HCT116 (cell line): ENCODE results near the gene RPL28. TPM values are rescaled to one million over a fixed set of nuclear protein-coding genes. Genes with fewer than 3 reads are reported as not detected.
A peak's percentile ranks its signal among the peaks of the same experiment; 100 is the strongest.

Experiments used
- ATAC-seq: fragments of 200-7000 bp; cut with Tn5 transposase; 2 replicates; pipeline ENCODE4 v1.9.1; 2020; ENCODE audit warnings: mild to moderate bottlenecking, moderate library complexity
- BruUV-seq: library from RNA; stranded (reverse); fragments of 400-500 nt; replicated peaks from 2 replicates; lab custom pipeline; 2021; lab: Mats Ljungman, UMichigan
- CTCF ChIA-PET: fragments of 300-600 bp; sonication (Branson Sonifier 250); formaldehyde crosslinking; loops from one replicate; lab custom pipeline; 2021; ENCODE audit warnings: antibody characterized with exemption; lab: Charles Lee
- POLR2A ChIA-PET: fragments of 300-600, 350-600 bp; sonication (Branson Sonifier 250); formaldehyde crosslinking; loops from one replicate; lab custom pipeline; 2021; ENCODE audit warnings: antibody characterized with exemption; lab: Charles Lee
- RAD21 ChIA-PET, 2 experiments: fragments of 300-600 bp; sonication (Branson Sonifier 250); formaldehyde crosslinking; loops; one replicate each; lab custom pipeline; 2023; ENCODE audit warnings: low total read pairs in 2 of 2; ENCODE audit not compliant: uncharacterized antibody in 2 of 2, unreplicated experiment in 2 of 2, low non-redundant PET in 1 of 2; lab: Charles Lee
- DNase-seq: peaks from one replicate; pipeline ENCODE4 v3.0.0-alpha.2; 2010; ENCODE audit warnings: low read depth, low spot score
- H2AFZ ChIP-seq: fragments of 200-600 bp; shearing (Covaris generic), sonication (generic); 2 replicates; pipeline ENCODE4 v1.6.1; 2017; ENCODE audit warnings: low read depth, mixed run types, mixed read lengths, antibody characterized with exemption, low read length; ENCODE audit not compliant: poor library complexity, severe bottlenecking
- H3K27ac ChIP-seq: 2 replicates; pipeline ENCODE4 v1.5.1; 2012; ENCODE audit warnings: low read depth, low read length
- H3K27me3 ChIP-seq: fragments of 200-600 bp; sonication (generic); 2 replicates; pipeline ENCODE4 v1.6.1; 2016; ENCODE audit warnings: mixed run types, low read length, mixed read lengths; ENCODE audit not compliant: insufficient read depth
- H3K36me3 ChIP-seq, 2 experiments: fragments of 200-500 bp in 1 of 2; fragments of 200-600 bp in 1 of 2; sonication (Bioruptor generic) in 1 of 2; sonication (generic) in 1 of 2; 2 replicates each; pipeline versions ENCODE4 v1.5.1 to v1.6.1; 2014 to 2016; ENCODE audit warnings: low read length in 2 of 2, inconsistent platforms in 1 of 2, mixed read lengths in 1 of 2, mixed run types in 1 of 2; ENCODE audit not compliant: insufficient read depth in 2 of 2, control insufficient read depth in 1 of 2
- H3K4me1 ChIP-seq, 2 experiments: fragments of 200-600 bp in 1 of 2; sonication (generic) in 1 of 2; 2 replicates each; pipeline versions ENCODE4 v1.5.1 to v1.6.1; 2012 to 2017; ENCODE audit warnings: low read length in 2 of 2, inconsistent platforms in 1 of 2, mild to moderate bottlenecking in 1 of 2, mixed read lengths in 1 of 2, mixed run types in 1 of 2, moderate library complexity in 1 of 2; ENCODE audit not compliant: insufficient read depth in 2 of 2, control insufficient read depth in 1 of 2
- H3K4me2 ChIP-seq: fragments of 200-600 bp; sonication (generic); 2 replicates; pipeline ENCODE4 v1.6.1; 2017; ENCODE audit warnings: mixed run types, low read length, mixed read lengths
- H3K4me3 ChIP-seq, 2 experiments: fragments of 200-600 bp in 1 of 2; sonication (generic) in 1 of 2; replicated peaks in 1 of 2; 2 replicates each; pipeline ENCODE4 v1.5.1; 2011 to 2016; ENCODE audit warnings: low read length in 2 of 2, control low read depth in 1 of 2, low read depth in 1 of 2, mild to moderate bottlenecking in 1 of 2, mixed read lengths in 1 of 2, mixed run types in 1 of 2
- H3K79me2 ChIP-seq: fragments of 200-600 bp; sonication (generic); 2 replicates; pipeline ENCODE4 v1.6.1; 2017; ENCODE audit warnings: mild to moderate bottlenecking, mixed run types, low read length, moderate library complexity, mixed read lengths; ENCODE audit not compliant: insufficient read depth
- H3K9ac ChIP-seq: fragments of 200-600 bp; sonication (generic); 2 replicates; pipeline ENCODE4 v1.6.1; 2016; ENCODE audit warnings: low read length, mixed read lengths
- H3K9me2 ChIP-seq: fragments of 200-600 bp; sonication (generic), shearing (Covaris generic); 2 replicates; pipeline ENCODE4 v1.6.1; 2017; ENCODE audit warnings: mixed run types, mild to moderate bottlenecking, moderate library complexity; ENCODE audit not compliant: insufficient read depth
- H3K9me3 ChIP-seq, 2 experiments: fragments of 200-500 bp in 1 of 2; fragments of 200-600 bp in 1 of 2; sonication (Bioruptor generic) in 1 of 2; sonication (generic) in 1 of 2; 2 replicates each; pipeline ENCODE4 v1.6.1; 2014 to 2017; ENCODE audit warnings: low read length in 2 of 2, mixed read lengths in 2 of 2, inconsistent platforms in 1 of 2, low read depth in 1 of 2, mild to moderate bottlenecking in 1 of 2, mixed run types in 1 of 2, moderate library complexity in 1 of 2; ENCODE audit not compliant: control insufficient read depth in 1 of 2, insufficient read depth in 1 of 2
- H4K20me1 ChIP-seq: fragments of 200-600 bp; sonication (generic), shearing (Covaris generic); 2 replicates; pipeline ENCODE4 v1.6.1; 2017; ENCODE audit warnings: mixed run types, mild to moderate bottlenecking, moderate library complexity; ENCODE audit not compliant: insufficient read depth
- ELF1 ChIP-seq: IDR thresholded peaks from 2 replicates; pipeline ENCODE4 v1.6.1; 2012; ENCODE audit warnings: low read depth, borderline replicate concordance
- EZH2phosphoT487 ChIP-seq: fragments of 200-600 bp; IDR thresholded peaks from 2 replicates; pipeline ENCODE4 v1.6.1; 2018; ENCODE audit warnings: antibody characterized with exemption, borderline replicate concordance
- POLR2AphosphoS5 ChIP-seq: IDR thresholded peaks from 2 replicates; pipeline ENCODE4 v1.6.1; 2011; ENCODE audit warnings: mild to moderate bottlenecking, low read depth, low read length, moderate library complexity
- intact Hi-C: fragments of 100-400 bp; cut with micrococcal nuclease; formaldehyde crosslinking; loops from 2 replicates; pipeline ENCODE4 v1.10.0; 2022
- total RNA-seq: library from RNA; stranded (reverse); gene quantifications from one replicate; pipeline ENCODE4 v1.2.1, GENCODE V29; 2021; ENCODE audit not compliant: unreplicated experiment
- TF ChIP-seq, protein P1 (sequence below): IDR thresholded peaks from 2 replicates; pipeline ENCODE4 v1.6.1; 2011; ENCODE audit warnings: mild to moderate bottlenecking, low read length, moderate library complexity; ENCODE audit not compliant: insufficient replicate concordance; ENCODE audit errors: extremely low read depth

Gene RPL28
- total RNA-seq, 1 experiment from 2014 or later = 3,050 TPM

DNA sequence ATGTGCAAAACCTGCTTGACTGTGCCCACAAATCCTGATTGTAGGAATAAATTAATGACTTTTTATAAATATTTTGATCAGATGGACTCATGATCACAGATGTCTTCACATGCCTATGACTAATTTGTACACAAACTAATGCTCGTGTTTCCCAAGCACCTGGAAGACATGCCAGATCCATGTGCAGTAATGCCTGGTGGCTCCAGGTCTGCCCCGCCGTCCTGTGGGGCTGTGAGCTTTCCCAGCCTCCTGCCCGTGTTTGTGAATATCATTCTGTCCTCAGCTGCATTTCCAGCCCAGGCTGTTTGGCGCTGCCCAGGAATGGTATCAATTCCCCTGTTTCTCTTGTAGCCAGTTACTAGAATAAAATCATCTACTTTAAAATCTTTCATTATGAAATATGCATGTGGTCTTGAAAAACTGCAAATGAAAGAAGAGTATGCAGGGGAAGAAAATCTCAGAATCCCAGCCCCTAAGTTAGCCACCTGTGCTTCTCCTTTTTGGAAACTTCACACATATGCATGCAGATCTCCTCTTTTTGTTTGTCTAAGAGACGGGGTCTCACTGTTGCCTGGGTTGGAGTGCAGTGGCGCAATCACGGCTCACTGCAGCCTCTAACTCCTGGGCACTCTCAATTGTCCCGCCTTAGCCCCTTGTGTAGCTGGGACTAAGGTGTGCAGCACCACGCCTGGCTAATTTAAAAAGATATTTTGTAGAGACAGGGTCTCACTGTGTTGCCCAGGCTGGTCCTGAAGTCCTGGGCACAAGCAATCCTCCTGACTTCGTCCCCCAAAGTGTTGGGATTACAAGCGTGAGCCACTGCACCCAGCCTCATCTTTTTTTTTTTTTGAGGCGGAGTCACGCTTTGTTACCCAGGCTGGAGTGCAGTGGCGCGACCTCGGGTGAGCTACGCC, 6.2 kb downstream of the RPL28 start:
- peaks cover 16 to 32% of the 10 kb centered on the region in 2 experiments for H3K36me3 ChIP-seq
- peaks cover 42% of the 10 kb centered on the region; the same call in 1 of the 2 replicates for H4K20me1 ChIP-seq
- H3K79me2 ChIP-seq = peaks cover 27% of the 10 kb centered on the region
- H3K27ac ChIP-seq = no peak overlapping the region
- no peak overlapping the region for H3K4me3 ChIP-seq
- BruUV-seq = no TSS peak
- intact Hi-C loops = no loop called here
- no peaks in the 10 kb centered on the region for H3K9me2 ChIP-seq
- RAD21 ChIA-PET = no interaction called here
- H3K4me2 ChIP-seq = no peak overlapping the region
- no peaks in the 10 kb centered on the region for H3K27me3 ChIP-seq
- no peak for ATAC-seq
- no peak for DNase-seq
- H3K4me1 ChIP-seq = peaks cover 11 to 48% of the 10 kb centered on the region in 2 experiments
- no peak overlapping the region for H3K9ac ChIP-seq
- POLR2A ChIA-PET = interaction anchor here (0.9 to 1.1 kb wide), 3 partner anchors 9 to 29 kb away, joined by 3 read pairs; partner anchors contain the start of gene UBE2S
- TF ChIP-seq, protein P1, sequence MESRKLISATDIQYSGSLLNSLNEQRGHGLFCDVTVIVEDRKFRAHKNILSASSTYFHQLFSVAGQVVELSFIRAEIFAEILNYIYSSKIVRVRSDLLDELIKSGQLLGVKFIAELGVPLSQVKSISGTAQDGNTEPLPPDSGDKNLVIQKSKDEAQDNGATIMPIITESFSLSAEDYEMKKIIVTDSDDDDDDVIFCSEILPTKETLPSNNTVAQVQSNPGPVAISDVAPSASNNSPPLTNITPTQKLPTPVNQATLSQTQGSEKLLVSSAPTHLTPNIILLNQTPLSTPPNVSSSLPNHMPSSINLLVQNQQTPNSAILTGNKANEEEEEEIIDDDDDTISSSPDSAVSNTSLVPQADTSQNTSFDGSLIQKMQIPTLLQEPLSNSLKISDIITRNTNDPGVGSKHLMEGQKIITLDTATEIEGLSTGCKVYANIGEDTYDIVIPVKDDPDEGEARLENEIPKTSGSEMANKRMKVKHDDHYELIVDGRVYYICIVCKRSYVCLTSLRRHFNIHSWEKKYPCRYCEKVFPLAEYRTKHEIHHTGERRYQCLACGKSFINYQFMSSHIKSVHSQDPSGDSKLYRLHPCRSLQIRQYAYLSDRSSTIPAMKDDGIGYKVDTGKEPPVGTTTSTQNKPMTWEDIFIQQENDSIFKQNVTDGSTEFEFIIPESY = no peak
- no peak for TF ChIP-seq ELF1
- no peak for TF ChIP-seq EZH2phosphoT487
- 0 out of 2 replicates have a peak, but pooled peaks have one; percentile 11 for TF ChIP-seq POLR2AphosphoS5
- H2AFZ ChIP-seq = no peak overlapping the region
- no peaks in the 10 kb centered on the region for H3K9me3 ChIP-seq
- CTCF ChIA-PET = interaction anchor here (1.6 kb wide), 1 partner anchor 90 kb away, joined by 3 read pairs; no protein-coding TSS in a partner anchor
